Testis (tissue), 3 donors: ENCODE data around the gene TFCP2L1. TPM values are rescaled to one million over a fixed set of nuclear protein-coding genes. Genes with fewer than 3 reads are reported as not detected.

Experiments
- DNase-seq: peaks from one replicate; pipeline ENCODE4 v3.0.0-alpha.2; 2019
- H3K27ac ChIP-seq, 2 donors: fragments of 200-600 bp; sonication (generic); one replicate each; pipeline ENCODE4 v1.5.1; 2019
- H3K27me3 ChIP-seq: fragments of 200-600 bp; sonication (generic); one replicate; pipeline ENCODE4 v1.5.1; 2019
- H3K36me3 ChIP-seq: fragments of 200-600 bp; sonication (generic); one replicate; pipeline ENCODE4 v1.5.1; 2017; ENCODE audit warnings: low read depth; ENCODE audit errors: missing control alignments
- H3K4me1 ChIP-seq: fragments of 200-600 bp; sonication (generic); one replicate; pipeline ENCODE4 v1.5.1; 2019
- H3K4me3 ChIP-seq, 2 donors: fragments of 200-600 bp; sonication (generic); one replicate each; pipeline ENCODE4 v1.5.1; 2017 to 2019
- H3K9me3 ChIP-seq: fragments of 200-600 bp; sonication (generic); one replicate; pipeline ENCODE4 v1.5.1; 2017
- CTCF ChIP-seq, 3 experiments: fragments of 450-650 bp in 2 of 3; fragments of 200-600 bp in 1 of 3; sonication (generic) in 1 of 3; IDR thresholded peaks; one replicate each; pipeline ENCODE4 v1.5.1; 2016 to 2019; ENCODE audit warnings: antibody characterized with exemption in 3 of 3, mild to moderate bottlenecking in 2 of 3, moderate library complexity in 1 of 3
- POLR2A ChIP-seq: fragments of 450-650 bp; IDR thresholded peaks from one replicate; pipeline ENCODE4 v1.6.1; 2017; ENCODE audit warnings: antibody characterized with exemption, mild to moderate bottlenecking, moderate library complexity
- WGBS, 2 donors: methylation state at CpG; one replicate each; pipeline ENCODE4 v1.1.5; 2018; 5-methylcytosine and 5-hydroxymethylcytosine counted together
- intact Hi-C: fragments of 100-400 bp; cut with DNase I; formaldehyde crosslinking; loops from one replicate; pipeline ENCODE4 v1.15.1; 2023; ENCODE audit warnings: low total_unique reads
- polyA plus RNA-seq: library from polyadenylated mRNA; stranded (reverse); fragments of 350-450 nt; fragmentation: Illumina TruSeq; extraction: RNeasy Lipid Tissue Mini Kit (QIAGEN cat#74804); gene quantifications from one replicate; pipeline ENCODE4 v1.2.3, GENCODE V29; 2014; ENCODE audit warnings: low read depth, low replicate concordance; ENCODE audit not compliant: insufficient read depth
- total RNA-seq, 2 donors: library from RNA; depleted of rRNA; stranded (reverse); fragments of >200 nt; gene quantifications; one replicate each; pipeline ENCODE4 v1.2.3, GENCODE V29; 2016

Gene TFCP2L1
- total and polyA plus RNA-seq, 3 donors from 2014 or later, result 2.5 to 5.1 (median 3.1) TPM

GRCh38 chr2:121179467-121179866 is 105.5 kb downstream of the TFCP2L1 start:
- Histone ChIP-seq H3K9me3 (no peaks in the 10 kb centered on the region), H3K36me3 (no peaks in the 10 kb centered on the region), H3K4me1 (no peaks in the 10 kb centered on the region), H3K27me3 (no peaks in the 10 kb centered on the region), H3K27ac (no peak overlapping the region), H3K4me3 (peak overlapping the region in 1 of 2 donors; percentile 33)
- WGBS, 2 donors, result 54 to 68% methylated on average over 10 of the region's 10 CpGs
- DNase-seq, result no peak
- TF ChIP-seq CTCF (IDR thresholded peaks at IDR 0.05) (no peak), POLR2A (no peak)
- intact Hi-C loops, result no loop called here

GRCh38 chr2:121178730-121179129 is 106.3 kb downstream of the TFCP2L1 start:
- Histone ChIP-seq H3K4me1 (no peaks in the 10 kb centered on the region), H3K36me3 (no peaks in the 10 kb centered on the region), H3K4me3 (peak overlapping the region; percentile 26 to 33), H3K27me3 (no peaks in the 10 kb centered on the region), H3K27ac (no peak overlapping the region), H3K9me3 (no peaks in the 10 kb centered on the region)
- TF ChIP-seq POLR2A, result no peak
- TF ChIP-seq CTCF (IDR thresholded peaks at IDR 0.05), result no peak
- intact Hi-C loops, result no loop called here
- 46 to 75% methylated on average over 11 of the region's 11 CpGs for WGBS, 2 donors
- DNase-seq, result peak; percentile 55

GRCh38 chr2:121177896-121178295 is 107.1 kb downstream of the TFCP2L1 start:
- 86 to 91% methylated on average over 1 of the region's 1 CpG for WGBS, 2 donors
- intact Hi-C loops, result no loop called here
- no peak overlapping the region for H3K4me3 ChIP-seq

GRCh38 chr2:121175326-121175725 is 109.7 kb downstream of the TFCP2L1 start:
- no peak for DNase-seq
- Histone ChIP-seq H3K4me1 (no peaks in the 10 kb centered on the region), H3K4me3 (no peak overlapping the region), H3K9me3 (no peaks in the 10 kb centered on the region), H3K27ac (no peak overlapping the region), H3K27me3 (no peaks in the 10 kb centered on the region), H3K36me3 (no peaks in the 10 kb centered on the region)
- intact Hi-C loops, result no loop called here
- TF ChIP-seq POLR2A (no peak), CTCF (IDR thresholded peaks at IDR 0.05) (no peak)
- 81 to 84% methylated on average over 10 of the region's 10 CpGs for WGBS, 2 donors

More at GRCh38 chr2:121177896-121178295, 107.1 kb downstream of the TFCP2L1 start:
- no peaks in the 10 kb centered on the region for H3K9me3 ChIP-seq
- no peaks in the 10 kb centered on the region for H3K4me1 ChIP-seq
- no peak for DNase-seq
- TF ChIP-seq CTCF (IDR thresholded peaks at IDR 0.05) (no peak), POLR2A (no peak)
- no peak overlapping the region for H3K27ac ChIP-seq
- no peaks in the 10 kb centered on the region for H3K36me3 ChIP-seq
- no peaks in the 10 kb centered on the region for H3K27me3 ChIP-seq

GRCh38 chr2:121173806-121174205 is 111.2 kb downstream of the TFCP2L1 start:
- no peak for TF ChIP-seq POLR2A
- TF ChIP-seq CTCF (IDR thresholded peaks at IDR 0.05), result no peak
- 84 to 88% methylated on average over 10 of the region's 10 CpGs for WGBS, 2 donors
- no peaks in the 10 kb centered on the region for H3K9me3 ChIP-seq
- H3K4me3 ChIP-seq, result no peak overlapping the region
- intact Hi-C loops, result no loop called here
- DNase-seq, result no peak
- H3K27ac ChIP-seq, result no peak overlapping the region
- no peaks in the 10 kb centered on the region for H3K36me3 ChIP-seq
- H3K27me3 ChIP-seq, result no peaks in the 10 kb centered on the region
- H3K4me1 ChIP-seq, result no peaks in the 10 kb centered on the region
